Muscle of leg (tissue), 11 donors: ENCODE data around the gene USP17L12. TPM values are rescaled to one million over a fixed set of nuclear protein-coding genes. Genes with fewer than 3 reads are reported as not detected.
"Not testable (repeated sequence)": the region's sequence is repeated elsewhere in the genome, so short reads cannot be mapped to it uniquely, and the experiment has no call there.

Experiments
- DNase-seq: peaks from one replicate; pipeline ENCODE4 v3.0.0; 2013
- H3K27ac ChIP-seq: one replicate; pipeline ENCODE4 v1.5.1; 2013; ENCODE audit warnings: mild to moderate bottlenecking, low read length, control low read depth
- H3K27me3 ChIP-seq: one replicate; pipeline ENCODE4 v1.6.1; 2013; ENCODE audit warnings: low read length; ENCODE audit not compliant: control insufficient read depth, insufficient read depth
- H3K36me3 ChIP-seq: one replicate; pipeline ENCODE4 v1.6.1; 2013; ENCODE audit warnings: low read length; ENCODE audit not compliant: control insufficient read depth, insufficient read depth
- H3K4me1 ChIP-seq: one replicate; pipeline ENCODE4 v1.6.1; 2013; ENCODE audit warnings: low read length; ENCODE audit not compliant: control insufficient read depth, insufficient read depth
- H3K4me3 ChIP-seq: one replicate; pipeline ENCODE4 v1.5.1; 2013; ENCODE audit warnings: low read length, control low read depth
- H3K9me3 ChIP-seq: replicated peaks from 2 replicates; pipeline ENCODE4 v1.6.1; 2013; ENCODE audit warnings: low read depth, low read length; ENCODE audit not compliant: control insufficient read depth
- WGBS: methylation state at CpG from one replicate; pipeline ENCODE4 v1.1.5; 2013; ENCODE audit warnings: missing lambda C conversion rate; ENCODE audit not compliant: insufficient coverage; 5-methylcytosine and 5-hydroxymethylcytosine counted together
- polyA plus RNA-seq, 8 donors: library from polyadenylated mRNA; unstranded; fragments of 120-200 nt; gene quantifications; one replicate each; pipeline versions ENCODE4 v1.2.1 to v1.2.3, GENCODE V29; 2013; ENCODE audit warnings: inconsistent platforms in 1 of 8, low replicate concordance in 1 of 8; ENCODE audit not compliant: insufficient read length in 8 of 8, insufficient read depth in 1 of 8
- total RNA-seq: library from RNA; stranded (reverse); fragments of 120-200 nt; gene quantifications from one replicate; pipeline ENCODE4 v1.2.4, GENCODE V29; 2013

USP17L12 gene
- total and polyA plus RNA-seq, 9 donors: not detected

GRCh38 chr4:9247953-9248680, 28.2 kb downstream of the USP17L12 start, which contains the start of gene USP17L18:
TSS of gene USP17L18 (plus strand) at chr4:9248630. CDS start at chr4:9248630, 0 bp downstream.
- H3K27me3 ChIP-seq, H3K27ac ChIP-seq, H3K36me3 ChIP-seq, H3K9me3 ChIP-seq, H3K4me3 ChIP-seq, H3K4me1 ChIP-seq: not testable (repeated sequence)
- WGBS: 94% methylated on average over 7 of the region's 26 CpGs
- peak; percentile 0 for DNase-seq

- DNase-seq, H3K4me1 ChIP-seq, H3K36me3 ChIP-seq, H3K9me3 ChIP-seq, H3K27ac ChIP-seq, H3K27me3 ChIP-seq, H3K4me3 ChIP-seq: not testable (repeated sequence)
- no CpG with 5 or more reads among the region's 13 CpGs for WGBS
Observed at GRCh38 chr4:9253078-9253477, 33.1 kb downstream of the USP17L12 start, which contains the start of gene USP17L19. TSS of gene USP17L19 (plus strand) at chr4:9253378. CDS start at chr4:9253378, 0 bp downstream.

GRCh38 chr4:9257824-9258223, 37.9 kb downstream of the USP17L12 start, which contains the start of gene USP17L20:
TSS of gene USP17L20 (plus strand) at chr4:9258124. CDS start at chr4:9258124, 0 bp downstream.
- not testable (repeated sequence) for DNase-seq, H3K27me3 ChIP-seq, H3K36me3 ChIP-seq, H3K27ac ChIP-seq, H3K4me1 ChIP-seq, H3K4me3 ChIP-seq, H3K9me3 ChIP-seq
- WGBS: no CpG with 5 or more reads among the region's 15 CpGs

GRCh38 chr4:9262572-9262971, 42.6 kb downstream of the USP17L12 start, which contains the start of gene USP17L21:
TSS of gene USP17L21 (plus strand) at chr4:9262872. CDS start at chr4:9262872, 0 bp downstream.
- not testable (repeated sequence) for DNase-seq, H3K9me3 ChIP-seq, H3K36me3 ChIP-seq, H3K27ac ChIP-seq, H3K27me3 ChIP-seq, H3K4me3 ChIP-seq, H3K4me1 ChIP-seq
- no CpG with 5 or more reads among the region's 13 CpGs for WGBS

GRCh38 chr4:9267319-9267718, 47.4 kb downstream of the USP17L12 start, which contains the start of gene USP17L22:
TSS of gene USP17L22 (plus strand) at chr4:9267619. CDS start at chr4:9267619, 0 bp downstream.
- H3K4me3 ChIP-seq, H3K27me3 ChIP-seq, DNase-seq, H3K4me1 ChIP-seq, H3K36me3 ChIP-seq, H3K9me3 ChIP-seq, H3K27ac ChIP-seq: not testable (repeated sequence)
- WGBS: no CpG with 5 or more reads among the region's 15 CpGs

Other genes starting within 250 kb of the USP17L12 start
- not detected for gene FAM90A26, start 49.7 kb upstream of the USP17L12 start, total RNA-seq
- gene FAM90A26, start 49.7 kb upstream of the USP17L12 start, polyA plus RNA-seq: not detected
- gene USP17L10, start 9.5 kb upstream of the USP17L12 start, total RNA-seq: not detected
- not detected for gene USP17L10, start 9.5 kb upstream of the USP17L12 start, polyA plus RNA-seq
- gene USP17L11, start 4.7 kb upstream of the USP17L12 start, total RNA-seq: not detected
- gene USP17L11, start 4.7 kb upstream of the USP17L12 start, polyA plus RNA-seq: not detected
- not detected for gene USP17L13, start 4.7 kb downstream of the USP17L12 start, total RNA-seq
- not detected for gene USP17L13, start 4.7 kb downstream of the USP17L12 start, polyA plus RNA-seq
- not detected for gene USP17L15, start 14.2 kb downstream of the USP17L12 start, total RNA-seq
- not detected for gene USP17L15, start 14.2 kb downstream of the USP17L12 start, polyA plus RNA-seq
- gene USP17L17, start 23.7 kb downstream of the USP17L12 start, total RNA-seq: not detected
- gene USP17L17, start 23.7 kb downstream of the USP17L12 start, polyA plus RNA-seq: not detected
- gene USP17L18, start 28.5 kb downstream of the USP17L12 start, total RNA-seq: not detected
- not detected for gene USP17L18, start 28.5 kb downstream of the USP17L12 start, polyA plus RNA-seq
- gene USP17L19, start 33.2 kb downstream of the USP17L12 start, total RNA-seq: not detected
- gene USP17L19, start 33.2 kb downstream of the USP17L12 start, polyA plus RNA-seq: not detected
- not detected for gene USP17L20, start 38.0 kb downstream of the USP17L12 start, total RNA-seq
- not detected for gene USP17L20, start 38.0 kb downstream of the USP17L12 start, polyA plus RNA-seq
- gene USP17L21, start 42.7 kb downstream of the USP17L12 start, total RNA-seq: not detected
- gene USP17L21, start 42.7 kb downstream of the USP17L12 start, polyA plus RNA-seq: not detected
- gene USP17L22, start 47.5 kb downstream of the USP17L12 start, total RNA-seq: not detected
- not detected for gene USP17L22, start 47.5 kb downstream of the USP17L12 start, polyA plus RNA-seq
- not detected for gene USP17L24, start 105.0 kb downstream of the USP17L12 start, total RNA-seq
- gene USP17L24, start 105.0 kb downstream of the USP17L12 start, polyA plus RNA-seq: not detected
- not detected for gene USP17L25, start 109.8 kb downstream of the USP17L12 start, total RNA-seq
- gene USP17L25, start 109.8 kb downstream of the USP17L12 start, polyA plus RNA-seq: not detected
- not detected for gene USP17L26, start 114.5 kb downstream of the USP17L12 start, total RNA-seq
- not detected for gene USP17L26, start 114.5 kb downstream of the USP17L12 start, polyA plus RNA-seq
- gene USP17L5, start 119.3 kb downstream of the USP17L12 start, total RNA-seq: not detected
- not detected for gene USP17L5, start 119.3 kb downstream of the USP17L12 start, polyA plus RNA-seq
- gene USP17L27, start 124.0 kb downstream of the USP17L12 start, total RNA-seq: not detected
- not detected for gene USP17L27, start 124.0 kb downstream of the USP17L12 start, polyA plus RNA-seq
- gene USP17L28, start 128.7 kb downstream of the USP17L12 start, total RNA-seq: not detected
- not detected for gene USP17L28, start 128.7 kb downstream of the USP17L12 start, polyA plus RNA-seq
- gene USP17L29, start 133.5 kb downstream of the USP17L12 start, total RNA-seq: not detected
- not detected for gene USP17L29, start 133.5 kb downstream of the USP17L12 start, polyA plus RNA-seq
- not detected for gene USP17L30, start 143.0 kb downstream of the USP17L12 start, total RNA-seq
- not detected for gene USP17L30, start 143.0 kb downstream of the USP17L12 start, polyA plus RNA-seq
- gene DEFB131A, start 224.3 kb downstream of the USP17L12 start, total RNA-seq: not detected
- gene DEFB131A, start 224.3 kb downstream of the USP17L12 start, polyA plus RNA-seq: not detected